ENCODE data around the gene ZNF74. TPM values are rescaled to one million over a fixed set of nuclear protein-coding genes. Genes with fewer than 3 reads are reported as not detected.
"Not testable (repeated sequence)": the region's sequence is repeated elsewhere in the genome, so short reads cannot be mapped to it uniquely, and the experiment has no call there.

The ZNF74 gene
- total RNA-seq, 2 experiments from 2014 or later, result 6.5 to 10.3 TPM

DNA sequence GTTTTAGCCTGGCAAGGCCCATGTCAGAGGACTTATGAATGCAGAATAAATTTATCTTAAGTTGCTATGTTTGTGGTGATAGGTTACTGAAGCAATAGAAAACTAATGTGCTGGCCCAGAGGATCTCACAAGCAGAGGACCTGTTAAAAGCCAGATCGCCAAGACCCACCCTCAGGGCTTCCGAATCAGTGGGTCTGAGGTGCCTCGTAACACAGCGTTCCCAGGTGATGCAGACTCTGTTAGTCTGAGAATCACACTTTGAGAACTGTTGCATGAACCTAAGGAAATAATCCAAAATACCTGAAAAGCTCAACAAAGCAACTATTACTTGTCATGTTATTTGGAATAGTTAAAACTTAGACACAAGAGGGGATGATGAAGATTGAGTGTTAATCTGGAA, 50.4 kb downstream of the ZNF74 start:
- POLR2A ChIA-PET, result no interaction called here
- peaks cover 4% of the 10 kb centered on the region for H3K4me1 Mint-ChIP-seq
- ATAC-seq (no peak), DNase-seq (no peak)
- CTCF ChIA-PET, result interaction anchor here (0.7 to 2.7 kb wide), 3 partner anchors 10 to 1116 kb away, joined by 3 to 9 read pairs (median 3); no protein-coding TSS in a partner anchor
- peaks cover 20% of the 10 kb centered on the region for H3K36me3 Mint-ChIP-seq (ENCODE audit: low read depth)
- no peak overlapping the region for H3K4me3 Mint-ChIP-seq
- no peaks in the 10 kb centered on the region for H3K9me3 Mint-ChIP-seq (ENCODE audit: low read depth)
- H3K27me3 Mint-ChIP-seq, result no peaks in the 10 kb centered on the region
- intact Hi-C loops (cut with DNase I, micrococcal nuclease), result no loop called here
- no peak overlapping the region for H3K27ac Mint-ChIP-seq

DNA sequence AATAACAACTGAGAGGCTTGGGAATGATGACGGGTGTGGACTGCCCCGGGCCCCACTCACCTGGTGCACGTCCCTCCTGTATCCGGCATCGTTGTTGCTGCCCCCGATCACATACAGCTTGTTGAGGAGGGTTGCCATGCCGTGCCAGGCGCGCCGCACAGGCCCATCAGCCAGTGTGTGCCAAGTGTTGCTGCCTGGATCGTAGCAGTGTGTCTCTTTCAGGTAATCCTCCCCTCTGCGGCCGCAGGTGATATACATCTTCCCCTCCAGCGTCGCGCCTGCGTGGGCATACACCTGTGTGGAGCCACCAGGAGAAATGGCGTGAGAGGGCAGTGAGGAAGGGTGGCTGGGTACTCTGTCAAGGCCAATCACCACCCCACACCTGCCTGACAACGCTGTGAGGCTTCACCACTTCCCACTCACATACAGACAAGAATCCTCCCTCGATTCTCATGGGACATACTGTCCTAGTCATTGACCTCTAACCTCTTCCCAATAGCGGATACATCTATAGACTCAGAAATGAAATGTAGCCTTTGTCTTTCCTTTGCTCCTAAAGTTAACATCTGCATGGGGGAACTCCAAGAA, 52.5 kb downstream of the ZNF74 start:
- H3K27me3 Mint-ChIP-seq, result no peaks in the 10 kb centered on the region
- DNase-seq (no peak), ATAC-seq (no peak)
- no peak overlapping the region for H3K27ac Mint-ChIP-seq
- POLR2A ChIA-PET, result no interaction called here
- CTCF ChIA-PET, result no interaction called here
- no peaks in the 10 kb centered on the region for H3K9me3 Mint-ChIP-seq (ENCODE audit: low read depth)
- intact Hi-C loops (cut with DNase I, micrococcal nuclease), result no loop called here
- H3K4me3 Mint-ChIP-seq, result no peak overlapping the region
- H3K4me1 Mint-ChIP-seq, result peaks cover 4% of the 10 kb centered on the region
- H3K36me3 Mint-ChIP-seq (ENCODE audit: low read depth), result peaks cover 20% of the 10 kb centered on the region

DNA sequence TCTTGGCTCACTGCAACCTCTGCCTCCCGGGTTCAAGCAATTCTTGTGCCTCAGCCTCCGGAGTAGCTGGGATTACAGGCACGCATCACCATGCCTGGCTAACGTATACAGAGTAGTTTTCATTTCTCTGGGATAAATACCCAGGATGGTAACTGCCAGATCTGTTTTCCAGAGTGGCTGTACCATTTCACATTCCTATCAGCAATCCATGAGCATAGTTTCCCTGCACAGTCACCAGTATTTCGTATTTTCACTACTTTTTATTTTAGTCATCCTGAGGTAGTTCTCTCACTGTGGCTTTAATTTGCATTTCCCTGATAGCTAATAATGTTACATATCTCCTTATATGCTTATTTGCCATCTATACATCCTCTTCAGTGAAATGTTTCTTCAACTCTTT, 54.7 kb downstream of the ZNF74 start:
- POLR2A ChIA-PET, result interaction anchor here (0.7 kb wide), 2 partner anchors 14 to 178 kb away, joined by 3 to 4 read pairs; no protein-coding TSS in a partner anchor
- DNase-seq, result no peak
- ATAC-seq, result no peak
- Mint-ChIP-seq H3K4me3 (no peak overlapping the region), H3K27me3 (no peaks in the 10 kb centered on the region), H3K4me1 (peaks cover 4% of the 10 kb centered on the region), H3K9me3 (ENCODE audit: low read depth) (no peaks in the 10 kb centered on the region), H3K36me3 (ENCODE audit: low read depth) (peaks cover 11% of the 10 kb centered on the region), H3K27ac (no peak overlapping the region)
- CTCF ChIA-PET, result no interaction called here
- intact Hi-C loops (cut with DNase I, micrococcal nuclease), result no loop called here

DNA sequence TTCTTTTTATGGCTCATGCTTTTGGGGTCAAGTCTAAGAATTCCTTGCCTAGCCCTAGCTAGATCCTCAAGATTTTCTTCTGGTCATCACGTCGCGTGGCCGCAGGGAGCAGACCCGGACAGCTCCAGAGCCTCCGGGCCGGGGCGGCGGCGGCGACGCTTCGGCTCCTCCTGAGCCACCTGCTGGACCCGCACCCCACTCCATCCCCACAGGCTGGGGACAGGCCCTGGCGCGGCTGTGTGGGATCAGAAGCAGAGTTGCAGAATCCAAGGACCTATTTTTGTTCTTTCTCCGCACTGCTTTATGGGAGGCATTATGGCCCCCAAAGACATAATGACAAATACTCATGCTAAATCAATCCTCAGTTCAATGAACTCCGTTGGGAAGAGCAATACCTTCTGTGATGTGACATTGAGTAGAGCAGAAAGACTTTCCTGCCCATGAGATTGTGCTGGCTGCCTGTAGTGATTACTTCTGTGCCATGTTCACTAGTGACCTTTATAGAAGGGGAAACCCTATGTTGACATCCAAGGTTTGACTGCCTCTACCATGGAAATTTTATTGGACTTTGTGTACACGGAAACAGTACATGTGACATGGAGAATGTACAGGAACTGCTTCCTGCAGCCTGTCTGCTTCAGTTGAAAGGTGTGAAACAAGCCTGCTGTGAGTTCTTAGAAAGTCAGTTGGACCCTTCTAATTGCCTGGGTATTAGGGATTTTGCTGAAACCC, 56.0 kb downstream of the ZNF74 start:
- no peaks in the 10 kb centered on the region for H3K9me3 Mint-ChIP-seq (ENCODE audit: low read depth)
- H3K4me1 Mint-ChIP-seq, result peaks cover 4% of the 10 kb centered on the region
- intact Hi-C loops (cut with DNase I, micrococcal nuclease), result loop anchor here in 1 of 2 experiments (10.0 kb wide), 1 partner anchor 465 kb away; no protein-coding TSS in a partner anchor
- ChIA-PET CTCF (interaction anchor here (1.3 kb wide), 1 partner anchor 32 kb away, joined by 5 read pairs; no protein-coding TSS in a partner anchor), POLR2A (no interaction called here)
- H3K36me3 Mint-ChIP-seq (ENCODE audit: low read depth), result peaks cover 6% of the 10 kb centered on the region
- H3K27me3 Mint-ChIP-seq, result no peaks in the 10 kb centered on the region
- ATAC-seq (no peak), DNase-seq (no peak)
- no peak overlapping the region for H3K27ac Mint-ChIP-seq
- no peak overlapping the region for H3K4me3 Mint-ChIP-seq

DNA sequence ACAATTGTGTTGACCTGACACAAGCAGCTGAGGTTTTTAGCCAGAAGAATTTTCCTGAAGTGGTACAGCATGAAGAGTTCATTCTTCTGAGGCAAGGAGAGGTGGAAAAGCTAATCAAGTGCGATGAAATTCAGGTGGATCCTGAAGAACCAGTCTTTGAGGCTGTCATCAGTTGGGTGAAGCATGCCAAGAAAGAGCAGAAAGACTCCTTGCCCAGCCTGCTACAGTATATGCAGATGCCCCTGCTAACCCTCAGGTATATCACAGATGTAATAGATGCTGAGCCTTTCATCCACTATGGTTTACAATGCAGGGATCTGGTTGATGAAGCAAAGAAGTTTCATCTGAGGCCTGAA, 56.6 kb downstream of the ZNF74 start:
- CTCF ChIA-PET, result interaction anchor here (1.3 kb wide), 1 partner anchor 32 kb away, joined by 5 read pairs; no protein-coding TSS in a partner anchor
- POLR2A ChIA-PET, result no interaction called here
- no peak for ATAC-seq
- no peak overlapping the region for H3K27ac Mint-ChIP-seq
- H3K36me3 Mint-ChIP-seq (ENCODE audit: low read depth), result peaks cover 10% of the 10 kb centered on the region
- H3K4me1 Mint-ChIP-seq, result peaks cover 5% of the 10 kb centered on the region
- no peaks in the 10 kb centered on the region for H3K27me3 Mint-ChIP-seq
- DNase-seq, result no peak
- no peak overlapping the region for H3K4me3 Mint-ChIP-seq
- H3K9me3 Mint-ChIP-seq (ENCODE audit: low read depth), result no peaks in the 10 kb centered on the region
- intact Hi-C loops (cut with DNase I, micrococcal nuclease), result loop anchor here in 1 of 2 experiments (10.0 kb wide), 1 partner anchor 466 kb away; no protein-coding TSS in a partner anchor

DNA sequence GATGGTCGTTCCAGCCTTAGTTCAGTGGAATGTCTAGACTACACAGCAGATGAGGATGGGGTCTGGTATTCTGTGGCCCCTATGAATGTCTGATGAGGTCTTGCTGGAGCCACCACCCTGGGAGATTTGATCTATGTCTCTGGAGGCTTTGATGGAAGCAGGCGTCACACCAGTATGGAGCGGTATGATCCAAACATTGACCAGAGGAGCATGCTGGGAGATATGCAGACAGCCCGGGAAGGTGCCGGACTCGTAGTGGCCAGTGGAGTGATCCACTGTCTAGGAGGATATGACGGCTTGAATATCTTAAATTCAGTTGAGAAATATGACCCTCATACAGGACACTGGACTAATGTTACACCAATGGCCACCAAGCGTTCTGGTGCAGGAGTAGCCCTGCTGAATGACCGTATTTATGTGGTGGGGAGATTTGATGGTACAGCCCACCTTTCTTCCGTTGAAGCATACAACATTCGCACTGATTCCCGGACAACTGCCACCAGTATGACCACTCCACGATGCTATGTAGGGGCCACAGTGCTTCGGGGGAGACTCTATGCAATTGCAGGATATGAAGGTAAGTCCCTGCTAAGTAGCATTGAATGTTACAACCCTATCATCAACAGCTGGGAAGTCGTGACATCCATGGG, 57.3 kb downstream of the ZNF74 start:
- not testable (repeated sequence) for H3K4me3 Mint-ChIP-seq

DNA sequence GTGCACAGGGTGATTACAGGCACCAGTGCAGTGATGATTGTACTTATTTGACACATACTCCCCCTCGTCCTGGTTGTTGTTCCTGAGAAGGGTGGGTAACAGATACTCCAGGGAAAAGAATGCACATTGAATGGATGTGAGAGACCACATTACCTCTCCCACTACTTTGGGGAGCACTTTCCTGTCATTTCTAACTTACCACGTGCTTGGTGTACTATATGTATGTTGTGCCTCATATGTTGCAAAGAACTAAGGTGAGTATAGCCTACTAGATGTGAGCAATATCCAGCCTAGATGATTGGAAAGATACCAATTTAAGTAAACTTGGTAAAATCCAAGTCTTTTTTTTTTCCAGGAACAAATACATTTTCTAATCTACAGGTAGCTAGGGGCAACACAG, 58.0 kb downstream of the ZNF74 start:
- Mint-ChIP-seq H3K27ac (no peak overlapping the region), H3K4me1 (peaks cover 16% of the 10 kb centered on the region), H3K36me3 (ENCODE audit: low read depth) (peaks cover 4% of the 10 kb centered on the region), H3K9me3 (ENCODE audit: low read depth) (no peaks in the 10 kb centered on the region), H3K4me3 (no peak overlapping the region), H3K27me3 (no peaks in the 10 kb centered on the region)
- ChIA-PET POLR2A (no interaction called here), CTCF (no interaction called here)
- ATAC-seq, result no peak
- no peak for DNase-seq
- intact Hi-C loops (cut with DNase I, micrococcal nuclease), result loop anchor here in 1 of 2 experiments (10.0 kb wide), 1 partner anchor 467 kb away; no protein-coding TSS in a partner anchor

More for the DNA sequence above, 57.3 kb downstream of the ZNF74 start:
- H3K27me3 Mint-ChIP-seq; H3K9me3 Mint-ChIP-seq (ENCODE audit: low read depth); POLR2A ChIA-PET; H3K27ac Mint-ChIP-seq; CTCF ChIA-PET; ATAC-seq; H3K36me3 Mint-ChIP-seq (ENCODE audit: low read depth); DNase-seq: not testable (repeated sequence)
- intact Hi-C loops (cut with DNase I, micrococcal nuclease), result loop anchor here in 1 of 2 experiments (10.0 kb wide), 1 partner anchor 466 kb away; no protein-coding TSS in a partner anchor
- peaks cover 12% of the 10 kb centered on the region for H3K4me1 Mint-ChIP-seq

DNA sequence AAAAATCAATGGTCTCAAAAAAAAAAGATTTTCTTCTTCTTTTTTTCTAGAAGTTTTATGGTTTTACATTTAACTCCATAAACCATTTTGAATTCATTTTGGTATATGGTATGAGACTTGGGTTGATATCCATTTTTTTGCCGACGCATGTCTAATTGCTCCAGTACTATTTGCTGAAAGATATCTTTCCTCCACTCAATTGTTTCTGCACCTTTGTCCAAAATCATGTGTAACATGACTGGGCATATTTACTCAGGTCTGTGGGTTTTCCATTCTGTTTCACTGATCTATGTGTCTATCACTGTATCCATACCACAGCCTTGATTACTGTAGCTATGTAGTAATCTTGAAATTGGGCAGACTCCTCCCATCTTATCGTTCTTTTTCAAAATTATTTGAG, 59.3 kb downstream of the ZNF74 start:
- Mint-ChIP-seq H3K36me3 (ENCODE audit: low read depth) (peaks cover 4% of the 10 kb centered on the region), H3K4me3 (no peak overlapping the region), H3K27ac (no peak overlapping the region), H3K4me1 (peaks cover 16% of the 10 kb centered on the region), H3K27me3 (no peaks in the 10 kb centered on the region), H3K9me3 (ENCODE audit: low read depth) (no peaks in the 10 kb centered on the region)
- ChIA-PET CTCF (interaction anchor here (1.3 to 1.9 kb wide), 2 partner anchors 11 to 35 kb away, joined by 4 to 10 read pairs; no protein-coding TSS in a partner anchor), POLR2A (no interaction called here)
- intact Hi-C loops (cut with DNase I, micrococcal nuclease), result loop anchor here in 1 of 2 experiments (10.0 kb wide), 1 partner anchor 468 kb away; no protein-coding TSS in a partner anchor
- no peak for ATAC-seq
- no peak for DNase-seq

DNA sequence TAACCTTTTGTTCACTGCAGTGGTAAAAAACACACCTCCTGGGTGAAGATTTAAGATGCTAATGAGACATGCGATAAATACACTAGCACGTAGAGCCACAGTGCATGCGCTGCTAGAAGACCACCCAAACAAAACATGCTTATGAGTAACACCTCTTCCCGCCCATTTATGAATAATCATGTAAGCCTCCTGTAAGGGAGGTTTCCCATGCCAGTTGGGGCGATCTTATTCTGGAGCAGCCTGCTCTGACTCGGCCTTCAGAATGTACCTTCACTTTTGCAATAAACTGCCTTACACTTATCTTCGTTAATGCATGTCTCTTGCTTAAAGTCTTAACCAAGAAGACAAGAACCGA, 61.7 kb downstream of the ZNF74 start:
- Mint-ChIP-seq H3K4me3 (no peak overlapping the region), H3K9me3 (ENCODE audit: low read depth) (no peaks in the 10 kb centered on the region), H3K36me3 (ENCODE audit: low read depth) (peaks cover 9% of the 10 kb centered on the region), H3K4me1 (peaks cover 16% of the 10 kb centered on the region), H3K27ac (no peak overlapping the region), H3K27me3 (no peaks in the 10 kb centered on the region)
- ATAC-seq, result peak; percentile 14
- CTCF ChIA-PET, result interaction anchor here (0.7 to 2.9 kb wide), 14 partner anchors 22 to 252 kb away, joined by 3 to 44 read pairs (median 4); no protein-coding TSS in a partner anchor
- DNase-seq, result no peak
- POLR2A ChIA-PET, result no interaction called here
- intact Hi-C loops (cut with DNase I, micrococcal nuclease), result loop anchor here (1.0 to 10.0 kb wide), 6 partner anchors 24 to 471 kb away; no protein-coding TSS in a partner anchor

DNA sequence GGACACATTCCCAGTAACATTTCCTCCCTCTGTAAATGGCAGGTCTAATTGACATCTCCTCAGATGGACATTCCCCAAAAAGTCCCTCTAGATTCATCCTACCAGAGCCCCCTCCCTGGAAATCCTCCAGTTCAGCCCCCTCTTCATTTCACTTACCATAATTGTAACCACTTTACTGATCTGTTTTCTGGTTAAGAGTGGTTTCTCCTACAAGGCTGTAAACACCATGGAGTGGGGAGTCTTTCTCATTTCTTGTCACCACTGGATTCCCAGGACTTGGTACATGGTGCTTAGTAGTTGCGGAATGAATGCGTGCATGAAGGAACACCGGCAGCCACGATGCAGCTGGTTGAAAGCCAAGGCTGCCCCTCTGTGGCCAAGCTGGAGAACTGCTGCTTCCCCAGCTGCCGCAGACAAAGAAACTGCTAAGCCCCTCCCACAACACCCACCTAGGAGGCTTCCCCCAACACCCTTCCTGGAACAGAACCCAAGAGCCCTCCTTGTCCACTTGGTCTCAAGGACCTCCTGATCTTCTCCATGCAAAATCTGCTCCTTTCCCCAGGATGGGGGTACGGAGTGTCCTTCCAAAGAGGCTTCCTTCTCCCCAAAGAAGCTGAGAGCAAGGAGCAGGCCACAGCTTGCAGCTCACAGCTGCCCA, 62.2 kb downstream of the ZNF74 start:
- H3K4me3 Mint-ChIP-seq, result no peak overlapping the region
- H3K4me1 Mint-ChIP-seq, result peaks cover 20% of the 10 kb centered on the region
- peak overlapping the region; percentile 59 for H3K27ac Mint-ChIP-seq
- intact Hi-C loops (cut with DNase I, micrococcal nuclease), result loop anchor here (1.0 to 10.0 kb wide), 6 partner anchors 25 to 471 kb away; no protein-coding TSS in a partner anchor
- ChIA-PET CTCF (interaction anchor here (0.7 to 2.9 kb wide), 25 partner anchors 9 to 322 kb away, joined by 3 to 44 read pairs (median 4); partner anchors contain the start of gene DGCR6L), POLR2A (no interaction called here)
- ATAC-seq, result peak; percentile 95
- H3K36me3 Mint-ChIP-seq (ENCODE audit: low read depth), result peaks cover 13% of the 10 kb centered on the region
- DNase-seq, result peak; percentile 88
- no peaks in the 10 kb centered on the region for H3K27me3 Mint-ChIP-seq
- H3K9me3 Mint-ChIP-seq (ENCODE audit: low read depth), result no peaks in the 10 kb centered on the region

DNA sequence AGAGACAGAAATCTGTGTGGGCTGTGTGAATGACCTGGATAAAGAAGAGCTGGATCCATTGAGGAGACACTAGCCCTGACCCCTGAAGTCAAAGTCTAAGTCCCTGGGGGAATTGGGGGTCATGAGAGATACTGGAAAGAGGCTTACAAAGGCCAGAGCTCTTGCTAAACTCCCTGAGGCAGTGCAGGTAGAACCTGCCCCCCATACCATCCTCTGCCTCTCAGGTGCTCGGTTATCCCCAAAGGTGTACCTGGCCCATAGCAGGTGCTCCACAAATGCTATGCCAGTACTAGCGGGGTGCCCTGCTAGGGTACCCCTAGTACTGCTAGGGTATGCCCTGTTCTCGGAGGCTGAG, 62.7 kb downstream of the ZNF74 start:
- Mint-ChIP-seq H3K4me1 (peaks cover 20% of the 10 kb centered on the region), H3K36me3 (ENCODE audit: low read depth) (peaks cover 13% of the 10 kb centered on the region), H3K9me3 (ENCODE audit: low read depth) (no peaks in the 10 kb centered on the region), H3K27me3 (no peaks in the 10 kb centered on the region), H3K27ac (peak overlapping the region; percentile 59), H3K4me3 (no peak overlapping the region)
- no peak for DNase-seq
- intact Hi-C loops (cut with DNase I, micrococcal nuclease), result loop anchor here (1.0 to 10.0 kb wide), 6 partner anchors 25 to 472 kb away; no protein-coding TSS in a partner anchor
- no peak for ATAC-seq
- CTCF ChIA-PET, result interaction anchor here (0.5 to 2.9 kb wide), 25 partner anchors 8 to 321 kb away, joined by 3 to 44 read pairs (median 4); partner anchors contain the start of gene DGCR6L
- POLR2A ChIA-PET, result no interaction called here

All from activated CD4-positive, alpha-beta T cell treated with anti-CD3 and anti-CD28 coated beads for 36 hours (primary cell).